GM12875 (cell line): Measurements from ENCODE around the gene PML.

Source experiments
- H3K4me3 ChIP-seq: one replicate; pipeline ENCODE4 v1.5.1; 2011; ENCODE audit warnings: low read depth, low read length, control low read depth
- TF ChIP-seq, protein P1 (sequence below): IDR thresholded peaks from 2 replicates; pipeline ENCODE4 v1.5.1; 2011; ENCODE audit warnings: low read depth, mild to moderate bottlenecking, control low read depth, inconsistent platforms, low read length, moderate library complexity, borderline replicate concordance; ENCODE audit not compliant: insufficient read depth

PML gene

DNA sequence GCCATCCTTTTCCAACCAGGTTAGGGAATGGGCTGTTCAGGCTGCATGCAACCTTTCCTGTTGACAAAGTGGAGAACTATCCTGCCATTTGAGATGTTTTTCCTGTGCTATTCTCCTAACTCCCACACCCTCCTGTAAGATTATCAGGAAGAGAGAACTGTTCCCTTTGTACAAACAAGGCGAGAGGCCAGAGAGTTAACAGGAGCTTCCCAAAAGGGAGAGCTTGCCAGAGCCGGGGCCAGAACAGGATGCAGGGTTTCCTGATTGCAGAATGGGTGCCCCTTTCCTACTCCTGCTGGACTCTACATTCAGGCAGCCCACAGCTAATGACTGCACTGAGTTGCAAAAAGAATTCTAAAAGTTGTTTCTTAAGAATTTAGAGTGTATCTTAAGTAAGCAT, 17.1 kb downstream of the PML start:
- TF ChIP-seq, protein P1, sequence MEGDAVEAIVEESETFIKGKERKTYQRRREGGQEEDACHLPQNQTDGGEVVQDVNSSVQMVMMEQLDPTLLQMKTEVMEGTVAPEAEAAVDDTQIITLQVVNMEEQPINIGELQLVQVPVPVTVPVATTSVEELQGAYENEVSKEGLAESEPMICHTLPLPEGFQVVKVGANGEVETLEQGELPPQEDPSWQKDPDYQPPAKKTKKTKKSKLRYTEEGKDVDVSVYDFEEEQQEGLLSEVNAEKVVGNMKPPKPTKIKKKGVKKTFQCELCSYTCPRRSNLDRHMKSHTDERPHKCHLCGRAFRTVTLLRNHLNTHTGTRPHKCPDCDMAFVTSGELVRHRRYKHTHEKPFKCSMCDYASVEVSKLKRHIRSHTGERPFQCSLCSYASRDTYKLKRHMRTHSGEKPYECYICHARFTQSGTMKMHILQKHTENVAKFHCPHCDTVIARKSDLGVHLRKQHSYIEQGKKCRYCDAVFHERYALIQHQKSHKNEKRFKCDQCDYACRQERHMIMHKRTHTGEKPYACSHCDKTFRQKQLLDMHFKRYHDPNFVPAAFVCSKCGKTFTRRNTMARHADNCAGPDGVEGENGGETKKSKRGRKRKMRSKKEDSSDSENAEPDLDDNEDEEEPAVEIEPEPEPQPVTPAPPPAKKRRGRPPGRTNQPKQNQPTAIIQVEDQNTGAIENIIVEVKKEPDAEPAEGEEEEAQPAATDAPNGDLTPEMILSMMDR = no peak
- H3K4me3 ChIP-seq = no peak overlapping the region

DNA sequence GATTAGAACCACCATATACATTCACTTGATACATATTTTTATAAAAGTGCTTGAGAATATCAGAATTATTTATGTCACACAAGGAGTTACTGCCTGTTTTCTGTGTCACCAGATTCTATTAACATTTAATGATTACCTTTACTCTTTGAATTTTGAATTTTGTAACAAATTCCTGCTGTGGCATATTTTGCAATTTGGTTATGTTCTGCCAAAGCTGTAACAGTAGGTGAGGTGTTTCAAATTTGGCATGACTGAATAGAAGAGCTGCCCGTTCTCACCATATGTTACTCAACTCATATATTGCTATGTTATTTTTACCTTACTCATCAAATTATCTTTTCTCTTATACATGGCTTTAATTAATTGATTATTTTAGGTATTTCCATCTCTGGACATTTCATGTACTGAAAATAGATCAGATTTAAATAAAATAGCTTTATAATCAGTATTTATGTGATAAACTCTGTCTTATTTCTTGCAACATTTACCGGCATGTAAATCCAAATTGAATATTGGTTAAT, 18.9 kb downstream of the PML start:
- TF ChIP-seq, protein P1 = no peak
- no peak overlapping the region for H3K4me3 ChIP-seq

DNA sequence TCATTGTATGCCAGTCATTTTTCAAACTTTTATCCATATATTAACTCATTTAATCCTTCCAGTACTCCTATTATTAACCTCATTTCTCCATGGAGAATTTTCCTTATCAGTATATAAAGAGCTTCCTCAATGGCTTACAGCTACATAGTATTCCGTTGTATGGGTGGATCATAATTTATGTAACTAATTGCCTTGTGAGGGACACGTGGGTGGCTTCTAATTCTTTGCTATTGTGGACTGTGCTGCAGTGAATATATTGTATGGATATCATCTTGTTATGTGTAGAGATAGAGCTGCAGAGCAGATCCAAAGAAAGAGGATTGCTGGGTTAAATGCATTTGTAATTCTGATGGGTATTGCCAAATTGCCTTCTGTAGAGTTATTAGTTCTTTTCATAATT, 25.2 kb downstream of the PML start:
- H3K4me3 ChIP-seq = no peak overlapping the region
- TF ChIP-seq, protein P1 = no peak

DNA sequence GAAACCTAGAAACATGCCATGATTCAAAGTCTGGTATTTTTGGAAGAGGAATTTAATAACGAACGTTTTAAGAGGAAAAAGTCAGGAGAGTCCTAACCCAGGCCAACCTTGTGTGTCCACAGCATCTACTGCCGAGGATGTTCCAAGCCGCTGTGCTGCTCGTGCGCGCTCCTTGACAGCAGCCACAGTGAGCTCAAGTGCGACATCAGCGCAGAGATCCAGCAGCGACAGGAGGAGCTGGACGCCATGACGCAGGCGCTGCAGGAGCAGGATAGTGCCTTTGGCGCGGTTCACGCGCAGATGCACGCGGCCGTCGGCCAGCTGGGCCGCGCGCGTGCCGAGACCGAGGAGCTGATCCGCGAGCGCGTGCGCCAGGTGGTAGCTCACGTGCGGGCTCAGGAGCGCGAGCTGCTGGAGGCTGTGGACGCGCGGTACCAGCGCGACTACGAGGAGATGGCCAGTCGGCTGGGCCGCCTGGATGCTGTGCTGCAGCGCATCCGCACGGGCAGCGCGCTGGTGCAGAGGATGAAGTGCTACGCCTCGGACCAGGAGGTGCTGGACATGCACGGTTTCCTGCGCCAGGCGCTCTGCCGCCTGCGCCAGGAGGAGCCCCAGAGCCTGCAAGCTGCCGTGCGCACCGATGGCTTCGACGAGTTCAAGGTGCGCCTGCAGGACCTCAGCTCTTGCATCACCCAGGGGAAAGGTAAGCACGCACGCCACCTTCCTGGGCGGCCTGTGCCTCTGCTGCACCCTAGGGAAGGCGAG, 28.4 kb downstream of the PML start:
- TF ChIP-seq, protein P1 = no peak
- H3K4me3 ChIP-seq = no peak overlapping the region

DNA sequence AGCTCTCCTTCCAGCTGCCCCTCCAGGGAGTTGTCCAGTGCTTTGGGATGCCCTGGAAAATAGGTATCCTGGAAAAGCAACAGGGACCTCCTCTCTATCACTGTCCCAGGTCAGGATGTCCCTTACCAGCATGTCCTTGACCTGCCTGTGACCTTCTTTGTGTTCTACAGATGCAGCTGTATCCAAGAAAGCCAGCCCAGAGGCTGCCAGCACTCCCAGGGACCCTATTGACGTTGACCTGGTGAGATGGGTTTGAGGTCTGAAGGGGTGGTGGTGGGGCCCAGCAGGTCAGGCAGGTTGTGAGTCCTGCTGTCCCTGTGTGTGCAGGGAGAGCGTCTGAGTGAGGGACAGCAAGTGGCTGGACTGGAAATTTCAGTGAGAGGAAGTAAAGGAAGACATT, 30.2 kb downstream of the PML start:
- TF ChIP-seq, protein P1 = no peak
- no peak overlapping the region for H3K4me3 ChIP-seq

DNA sequence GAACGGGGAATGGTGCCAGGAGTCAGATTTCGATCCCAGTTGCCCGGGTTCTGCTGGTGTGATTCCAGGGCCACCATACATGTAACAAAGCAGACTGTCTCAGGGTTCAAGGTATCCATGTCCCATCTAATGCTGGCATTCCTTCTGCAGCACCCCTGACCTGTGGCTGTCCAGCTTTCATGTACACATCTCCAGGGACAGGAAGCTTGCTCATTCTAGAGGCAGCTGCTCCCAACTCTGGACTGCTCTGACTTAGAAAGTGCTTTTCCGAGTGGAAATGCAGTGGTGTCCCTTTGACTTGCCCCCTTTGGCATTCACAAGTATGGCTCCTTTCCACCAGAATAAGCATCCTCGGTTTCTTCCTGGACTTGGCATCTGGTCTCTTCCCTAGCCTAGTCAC, 30.9 kb downstream of the PML start:
- no peak overlapping the region for H3K4me3 ChIP-seq
- TF ChIP-seq, protein P1 = no peak

DNA sequence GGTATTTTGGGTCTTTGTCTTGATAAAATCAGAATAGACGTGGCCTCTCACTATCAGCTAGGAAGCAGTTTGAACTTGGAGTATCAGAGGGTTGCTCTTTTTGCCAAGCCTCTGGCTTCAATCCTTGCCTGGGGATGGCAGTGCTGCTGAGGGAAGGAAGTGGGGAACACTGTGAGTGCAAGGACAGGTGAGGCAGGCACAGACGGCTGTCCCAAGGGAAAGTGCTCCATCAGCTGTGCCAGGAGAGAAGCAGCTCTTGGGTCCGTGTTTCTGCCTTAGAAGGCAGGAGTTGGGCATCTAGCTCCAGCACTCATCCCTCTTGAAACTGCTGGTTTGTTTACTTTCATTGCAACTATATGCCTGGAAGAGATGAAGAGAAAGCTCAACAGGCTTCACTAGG, 33.2 kb downstream of the PML start:
- TF ChIP-seq, protein P1 = no peak
- no peak overlapping the region for H3K4me3 ChIP-seq
